HAP-1 (cell line): Measurements from ENCODE around the gene PPP2R3B.
"Not testable (repeated sequence)": the region's sequence is repeated elsewhere in the genome, so short reads cannot be mapped to it uniquely, and the experiment has no call there.

ENCODE experiments used
- DNase-seq, 2 experiments: peaks; one replicate each; pipeline ENCODE4 v3.0.0-alpha.2; 2016 to 2020; ENCODE audit warnings: low spot score in 2 of 2
- H3K27me3 ChIP-seq: fragments of 250-450 bp; sonication (Bioruptor Pico); 2 replicates; pipeline ENCODE4 v1.5.1; 2020; ENCODE audit warnings: low read depth, mild to moderate bottlenecking, moderate library complexity
- H3K36me3 ChIP-seq: fragments of 250-450 bp; sonication (Bioruptor Pico); replicated peaks from 2 replicates; pipeline ENCODE4 v1.5.1; 2020; ENCODE audit warnings: mild to moderate bottlenecking
- H3K4me1 ChIP-seq: fragments of 250-450 bp; sonication (Bioruptor Pico); 2 replicates; pipeline ENCODE4 v1.5.1; 2020; ENCODE audit warnings: mild to moderate bottlenecking
- H3K4me3 ChIP-seq: fragments of 250-450 bp; sonication (Bioruptor Pico); 2 replicates; pipeline ENCODE4 v1.5.1; 2020; ENCODE audit warnings: mild to moderate bottlenecking, moderate library complexity
- H3K9me3 ChIP-seq: fragments of 250-450 bp; sonication (Bioruptor Pico); 2 replicates; pipeline ENCODE4 v1.5.1; 2020; ENCODE audit warnings: mild to moderate bottlenecking, moderate library complexity
- in situ Hi-C: fragments of 300-500 bp; cut with MboI; formaldehyde crosslinking; loops from 3 replicates; pipeline ENCODE4 v1.14.3; 2020; ENCODE audit warnings: low sequenced_read_pairs, inconsistent platforms, mixed read lengths

The PPP2R3B gene

DNA sequence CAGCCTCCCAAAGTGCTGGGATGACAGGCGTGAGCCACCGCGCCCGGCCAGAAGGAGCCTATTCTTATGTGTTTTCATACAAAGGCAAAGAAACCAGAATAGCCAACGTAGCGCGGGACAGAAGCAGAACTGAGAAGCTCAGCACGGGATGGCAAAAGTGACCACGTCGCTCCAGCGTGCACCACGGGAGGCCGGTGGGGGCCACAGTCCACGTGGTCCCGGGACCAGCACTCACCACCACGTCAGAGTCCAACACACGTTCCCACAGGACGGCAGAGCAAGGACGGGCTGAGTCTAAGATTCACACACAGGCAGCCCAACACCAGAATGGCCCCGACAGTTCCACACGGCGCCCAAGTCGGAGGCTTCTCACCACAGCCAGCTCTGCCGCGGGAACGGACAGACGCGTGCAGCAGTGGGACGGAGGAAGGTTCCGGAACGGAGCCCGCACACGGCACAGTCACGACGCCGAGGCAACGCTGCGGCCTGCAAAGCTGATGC lies 49.3 kb downstream of the PPP2R3B start:
- Histone ChIP-seq H3K27me3 (no peaks in the 10 kb centered on the region), H3K4me3 (no peak overlapping the region), H3K9me3 (no peaks in the 10 kb centered on the region), H3K36me3 (peaks cover 17% of the 10 kb centered on the region; the same call in 1 of the 2 replicates), H3K4me1 (no peaks in the 10 kb centered on the region)
- DNase-seq: no peak
- in situ Hi-C loops: no loop called here

DNA sequence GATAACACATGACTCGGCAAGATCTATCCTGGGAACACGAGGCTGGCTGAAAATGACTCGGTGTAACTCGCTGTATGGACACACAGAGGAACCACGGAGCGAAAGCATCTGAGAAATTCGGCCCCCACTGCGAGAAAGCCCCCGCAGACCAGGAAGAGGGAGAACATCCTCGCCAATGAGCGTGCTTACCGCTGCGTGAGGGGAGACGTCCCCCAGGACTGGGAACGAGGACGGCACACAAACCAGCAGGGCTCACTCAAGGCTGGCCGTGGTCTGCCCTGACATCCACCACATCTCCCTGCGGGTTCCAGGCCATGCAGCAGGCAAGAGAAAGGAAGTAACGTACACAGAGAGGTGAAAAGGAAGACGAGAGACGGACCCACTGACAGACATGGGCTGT lies 50.5 kb downstream of the PPP2R3B start:
- Histone ChIP-seq H3K27me3 (no peaks in the 10 kb centered on the region), H3K4me3 (no peak overlapping the region), H3K9me3 (no peaks in the 10 kb centered on the region), H3K36me3 (peaks cover 17% of the 10 kb centered on the region; the same call in 1 of the 2 replicates), H3K4me1 (no peaks in the 10 kb centered on the region)
- DNase-seq: no peak
- in situ Hi-C loops: no loop called here

DNA sequence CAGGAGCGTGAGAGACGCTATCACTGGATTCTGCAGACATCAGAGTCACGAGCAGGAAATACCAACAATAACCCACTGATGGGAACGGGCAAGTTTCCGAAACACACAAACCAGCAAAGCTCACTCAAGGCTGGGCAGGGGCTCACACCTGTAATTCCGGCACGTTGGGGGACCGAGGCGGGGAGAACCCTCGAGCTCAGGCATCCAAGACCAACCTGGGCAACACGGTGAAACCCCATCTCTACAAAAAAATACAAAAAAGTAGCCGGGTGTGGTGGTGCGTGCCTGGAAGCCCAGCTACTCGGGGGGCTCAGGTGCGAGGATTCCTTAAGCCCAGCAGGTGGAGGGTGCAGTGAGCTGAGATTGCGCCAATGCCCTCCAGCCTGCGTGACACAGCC lies 51.0 kb downstream of the PPP2R3B start:
- in situ Hi-C loops: no loop called here
- H3K9me3 ChIP-seq: no peaks in the 10 kb centered on the region
- no peaks in the 10 kb centered on the region for H3K27me3 ChIP-seq
- peaks cover 17% of the 10 kb centered on the region; the same call in 1 of the 2 replicates for H3K36me3 ChIP-seq
- H3K4me3 ChIP-seq: no peak overlapping the region
- no peak for DNase-seq
- H3K4me1 ChIP-seq: no peaks in the 10 kb centered on the region

DNA sequence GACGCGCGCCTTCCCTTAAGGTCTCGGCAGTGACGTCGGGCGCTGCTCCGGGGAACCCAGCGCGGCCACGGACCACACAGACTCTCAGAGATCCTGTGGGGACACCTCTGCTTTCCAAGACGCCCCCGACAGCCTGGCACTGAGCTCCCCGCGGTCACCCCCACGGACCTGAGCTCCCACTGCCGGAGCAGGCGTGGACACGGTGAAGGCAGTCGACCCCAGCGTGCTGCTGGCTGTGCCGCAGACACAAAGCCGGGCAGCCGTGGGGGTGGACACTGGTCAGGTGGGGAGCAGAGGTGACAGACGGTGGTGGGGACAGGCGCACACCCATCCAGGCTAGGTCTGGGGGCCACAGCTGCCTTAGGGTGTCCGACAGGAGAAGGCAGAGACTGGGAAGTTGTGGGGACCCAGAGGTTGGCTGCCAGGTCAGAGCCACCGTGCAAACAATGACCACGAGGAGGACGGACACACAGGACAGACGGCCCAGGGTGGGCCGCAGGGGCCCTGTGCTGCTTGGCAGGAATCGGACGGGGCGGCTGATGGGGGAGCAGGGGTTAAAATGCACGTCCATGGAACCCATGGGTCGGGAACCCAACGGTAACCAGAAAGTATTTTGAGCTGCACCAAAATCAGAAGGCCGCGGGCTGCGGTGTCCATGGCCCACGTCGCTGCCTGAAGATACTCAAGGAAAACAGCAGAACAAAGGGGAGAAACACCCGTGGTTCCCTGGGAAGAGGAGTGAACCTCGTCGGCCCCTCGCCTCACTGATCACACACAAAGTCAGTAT lies 51.5 kb downstream of the PPP2R3B start:
- peaks cover 17% of the 10 kb centered on the region; the same call in 1 of the 2 replicates for H3K36me3 ChIP-seq
- no peaks in the 10 kb centered on the region for H3K9me3 ChIP-seq

DNA sequence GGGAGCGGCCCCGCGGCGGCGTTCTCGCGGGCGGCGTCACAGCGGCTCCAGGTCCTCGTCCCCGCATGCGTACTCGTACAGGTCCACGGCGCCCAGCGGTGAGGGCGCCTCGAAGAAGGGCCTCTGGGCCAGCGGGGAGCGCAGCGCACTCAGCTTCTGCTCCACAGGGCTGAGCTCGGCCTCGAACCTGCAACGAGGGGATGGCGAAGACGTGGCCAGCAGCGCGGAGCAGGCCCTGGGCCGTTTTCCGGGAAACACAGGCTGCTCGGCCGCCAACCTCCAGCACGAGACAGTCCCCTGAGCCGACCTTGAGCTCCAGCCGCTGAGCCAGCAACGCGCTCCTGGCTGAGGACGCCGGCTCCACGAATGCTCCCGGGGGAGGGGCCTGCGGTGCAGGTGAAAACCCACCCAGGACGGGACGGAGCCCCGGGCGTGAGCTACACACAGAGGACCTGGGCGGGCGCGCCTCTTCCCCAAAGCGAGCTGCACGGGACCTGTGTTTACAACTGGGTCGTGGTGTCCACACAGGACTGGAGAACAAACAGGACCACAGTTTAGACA lies 52.3 kb downstream of the PPP2R3B start:
- in situ Hi-C loops: no loop called here
- DNase-seq: no peak
- no peaks in the 10 kb centered on the region for H3K4me1 ChIP-seq
- H3K27me3 ChIP-seq: no peaks in the 10 kb centered on the region
- H3K36me3 ChIP-seq: peaks cover 17% of the 10 kb centered on the region; the same call in 1 of the 2 replicates
- H3K4me3 ChIP-seq: no peak overlapping the region
- H3K9me3 ChIP-seq: no peaks in the 10 kb centered on the region

More for the DNA sequence above, 51.5 kb downstream of the PPP2R3B start:
- Histone ChIP-seq H3K4me1 (no peaks in the 10 kb centered on the region), H3K27me3 (no peaks in the 10 kb centered on the region), H3K4me3 (no peak overlapping the region)
- in situ Hi-C loops: no loop called here
- DNase-seq: no peak

DNA sequence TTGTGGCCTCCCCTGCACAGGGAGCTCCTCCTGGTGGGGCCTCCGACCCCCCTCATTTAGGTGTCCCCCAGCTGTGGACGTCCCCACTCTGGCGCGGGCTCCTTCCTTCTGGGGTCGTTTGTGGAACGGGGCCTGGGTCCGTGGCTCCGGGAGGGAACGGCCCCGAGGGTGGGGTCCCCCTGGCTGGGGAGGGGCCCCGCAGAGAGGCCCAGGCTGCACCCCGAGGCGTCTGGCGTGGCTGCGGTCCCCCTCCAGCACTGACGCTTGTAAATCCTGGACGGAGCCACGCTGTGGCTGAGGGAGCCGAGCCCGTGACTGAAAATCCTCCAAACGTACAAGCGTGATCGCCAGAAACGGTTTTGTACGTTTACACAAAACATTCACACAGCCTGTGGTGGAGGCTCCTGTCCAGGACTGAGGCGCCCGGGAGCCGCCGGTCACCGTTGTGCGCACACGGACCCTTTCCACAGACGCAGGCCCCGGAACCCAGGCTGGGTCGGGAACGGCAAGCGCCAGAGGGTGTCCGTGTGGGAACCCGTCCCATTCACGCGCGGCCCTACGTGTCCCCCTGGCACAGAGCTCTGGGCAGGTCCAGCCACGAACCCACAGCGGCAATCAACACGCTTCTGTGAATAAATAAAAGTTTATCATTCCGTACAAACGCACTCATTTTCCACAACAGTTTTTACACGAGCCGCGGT lies 52.9 kb downstream of the PPP2R3B start:
- no peaks in the 10 kb centered on the region for H3K27me3 ChIP-seq
- H3K4me3 ChIP-seq: no peak overlapping the region
- peaks cover 14% of the 10 kb centered on the region; the same call in 1 of the 2 replicates for H3K36me3 ChIP-seq
- no peak for DNase-seq
- no peaks in the 10 kb centered on the region for H3K4me1 ChIP-seq
- in situ Hi-C loops: no loop called here
- H3K9me3 ChIP-seq: no peaks in the 10 kb centered on the region

DNA sequence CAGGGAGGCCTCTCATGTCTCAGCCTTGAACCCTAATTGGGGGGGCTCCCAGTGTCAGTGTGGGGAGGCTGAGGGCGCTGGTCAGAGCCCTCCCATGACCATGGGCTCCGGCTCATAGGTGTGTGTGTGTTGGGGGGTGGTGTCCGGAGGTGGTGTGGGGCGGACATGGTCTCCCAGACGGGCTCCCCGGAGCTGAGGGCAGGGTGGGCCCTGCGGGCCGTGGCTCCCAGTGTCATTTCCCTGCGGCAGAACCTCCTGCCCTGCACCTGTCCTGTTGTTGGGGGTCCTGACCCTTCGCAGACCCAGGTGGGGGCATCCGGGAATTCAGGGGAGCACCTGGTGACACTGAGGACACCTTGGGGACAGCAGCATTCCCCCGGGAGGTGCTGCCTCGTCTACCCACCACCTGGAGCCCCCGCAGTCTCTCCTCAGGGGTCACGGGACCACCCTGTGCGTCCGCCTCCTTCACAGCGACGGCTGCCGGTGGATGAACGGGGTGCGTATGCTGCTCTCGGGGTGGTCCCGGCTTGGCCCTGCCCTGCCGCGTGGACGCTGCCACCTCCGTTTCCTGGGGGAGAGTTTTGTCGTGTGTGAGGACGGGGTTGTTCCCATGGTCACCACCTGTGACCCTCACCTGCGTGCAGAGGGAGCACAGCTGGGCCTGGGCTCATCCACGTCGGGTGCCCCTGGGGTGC lies 53.6 kb downstream of the PPP2R3B start:
- H3K36me3 ChIP-seq: 0 out of 2 replicates have a peak, but pooled peaks cover 11% of the 10 kb centered on the region
- H3K4me1 ChIP-seq: no peaks in the 10 kb centered on the region
- in situ Hi-C loops: no loop called here
- DNase-seq: no peak
- no peaks in the 10 kb centered on the region for H3K9me3 ChIP-seq
- no peaks in the 10 kb centered on the region for H3K27me3 ChIP-seq
- no peak overlapping the region for H3K4me3 ChIP-seq

DNA sequence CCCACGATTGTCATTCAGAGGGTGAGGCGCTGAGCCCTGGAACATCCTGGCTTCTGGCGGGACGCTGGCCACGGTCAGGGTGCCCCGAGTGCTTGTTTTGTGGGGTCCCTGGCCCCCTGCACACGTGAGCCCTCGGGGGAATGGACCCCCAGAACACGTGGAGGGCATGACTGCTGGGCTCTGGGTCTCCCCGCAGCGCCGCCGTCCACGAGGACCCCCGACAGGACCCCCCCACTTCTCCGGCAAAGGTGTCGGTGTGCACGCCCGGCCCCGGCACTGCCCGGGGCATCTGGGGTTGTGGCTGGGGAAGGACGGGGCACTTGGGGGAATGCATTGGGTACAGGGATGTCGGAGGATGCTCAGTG lies 54.2 kb downstream of the PPP2R3B start:
- in situ Hi-C loops: no loop called here
- H3K9me3 ChIP-seq: no peaks in the 10 kb centered on the region
- H3K4me1 ChIP-seq: no peaks in the 10 kb centered on the region
- no peaks in the 10 kb centered on the region for H3K27me3 ChIP-seq
- H3K4me3 ChIP-seq: no peak overlapping the region
- no peak for DNase-seq
- H3K36me3 ChIP-seq: 0 out of 2 replicates have a peak, but pooled peaks cover 5% of the 10 kb centered on the region

DNA sequence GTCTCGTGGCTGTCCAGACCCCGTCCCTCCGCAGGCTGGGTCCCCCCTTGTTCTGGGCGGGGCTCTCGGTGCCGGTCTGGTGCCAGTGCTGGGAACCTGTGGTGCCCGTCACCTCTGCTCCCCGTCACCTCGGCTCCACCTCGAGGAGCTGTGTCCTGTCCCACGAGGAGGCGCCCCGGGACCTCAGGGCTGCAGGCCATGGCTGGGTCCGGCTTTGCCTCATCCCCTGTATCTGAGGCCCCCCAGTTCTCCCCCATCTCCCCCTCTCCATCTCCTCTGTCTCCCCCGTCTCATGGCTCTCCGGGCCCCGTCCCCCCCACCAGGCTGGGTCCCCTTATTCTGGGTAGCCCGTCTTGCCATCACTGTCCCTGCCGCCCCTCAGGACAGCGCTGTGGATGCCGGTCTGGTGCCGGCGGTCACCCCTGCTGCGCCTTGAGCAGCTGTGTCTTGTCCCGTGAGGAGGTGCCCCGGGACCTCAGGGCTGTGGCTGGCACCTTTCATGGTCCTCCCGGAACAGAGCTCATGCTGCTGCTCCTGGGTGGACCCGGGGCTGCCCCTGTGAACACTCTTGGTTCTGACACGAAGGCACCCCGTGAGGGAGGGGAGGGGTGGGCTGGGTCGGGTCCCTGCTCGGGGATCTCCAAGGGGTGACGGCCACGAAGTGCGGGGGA lies 54.7 kb downstream of the PPP2R3B start:
- no peak overlapping the region for H3K4me3 ChIP-seq
- H3K4me1 ChIP-seq: no peaks in the 10 kb centered on the region
- no peak for DNase-seq
- in situ Hi-C loops: no loop called here
- H3K27me3 ChIP-seq: no peaks in the 10 kb centered on the region
- no peaks in the 10 kb centered on the region for H3K9me3 ChIP-seq
- H3K36me3 ChIP-seq: 0 out of 2 replicates have a peak, but pooled peaks cover 3% of the 10 kb centered on the region

DNA sequence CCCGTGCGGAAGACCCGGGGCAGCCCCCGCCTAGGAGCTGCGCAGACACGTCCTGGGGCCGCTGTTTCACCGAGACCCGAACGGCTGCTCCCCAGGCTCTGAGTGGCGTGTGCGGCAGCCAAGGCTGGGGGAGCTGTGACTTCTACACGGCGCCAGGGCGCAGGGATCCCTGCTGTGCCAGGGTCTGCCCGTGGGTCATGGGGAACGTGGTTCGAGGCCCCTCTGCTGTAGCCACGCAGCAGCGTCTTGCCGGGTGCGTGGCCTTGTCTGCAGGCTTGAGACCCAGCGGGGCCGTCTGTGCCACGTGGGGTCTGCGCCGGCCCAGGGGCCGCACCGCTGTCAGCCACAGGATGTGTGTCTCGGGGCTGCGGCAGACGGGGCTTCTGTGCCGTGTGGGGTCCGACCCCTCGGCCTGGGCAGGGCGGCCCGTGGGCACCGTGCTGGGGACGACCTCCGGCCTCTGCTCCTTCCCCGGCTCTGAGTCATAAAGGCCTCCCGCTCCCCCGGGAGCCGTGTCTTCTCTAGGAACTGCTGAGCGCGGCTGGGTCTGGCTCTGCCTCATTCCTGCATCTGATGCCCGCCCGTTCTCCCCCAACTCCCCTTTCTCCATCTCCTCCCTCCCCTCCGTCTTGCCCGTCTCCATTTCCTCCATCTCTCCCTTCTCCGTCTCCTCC lies 55.4 kb downstream of the PPP2R3B start:
- Histone ChIP-seq H3K9me3 (no peaks in the 10 kb centered on the region), H3K4me1 (no peaks in the 10 kb centered on the region), H3K4me3 (no peak overlapping the region), H3K27me3 (no peaks in the 10 kb centered on the region), H3K36me3 (0 out of 2 replicates have a peak, but pooled peaks cover 3% of the 10 kb centered on the region)
- no peak for DNase-seq
- in situ Hi-C loops: no loop called here

DNA sequence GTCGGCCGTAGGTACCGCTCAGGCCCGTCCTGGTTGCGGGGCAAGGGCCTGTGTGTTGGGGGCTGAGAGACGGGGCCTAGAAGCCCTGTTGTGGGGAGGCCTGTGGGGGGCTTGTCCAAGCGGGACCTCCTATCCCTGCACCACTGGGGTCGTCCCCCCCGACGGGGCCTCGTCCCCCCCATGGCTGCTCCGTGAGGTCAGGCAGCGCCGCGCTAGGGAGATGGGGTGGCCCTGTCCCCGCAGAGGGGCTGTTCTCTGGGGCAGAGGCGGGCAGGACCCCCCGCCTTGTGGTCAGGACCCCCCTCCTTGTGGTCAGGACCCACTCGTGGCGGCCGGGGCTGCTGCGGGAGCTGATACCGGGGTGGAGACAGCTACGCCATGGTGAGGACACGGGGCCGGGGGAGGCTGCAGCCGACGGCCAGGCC lies 56.0 kb downstream of the PPP2R3B start:
- in situ Hi-C loops: no loop called here
- Histone ChIP-seq H3K9me3 (no peaks in the 10 kb centered on the region), H3K36me3 (0 out of 2 replicates have a peak, but pooled peaks cover 3% of the 10 kb centered on the region), H3K27me3 (no peaks in the 10 kb centered on the region), H3K4me3 (no peak overlapping the region), H3K4me1 (no peaks in the 10 kb centered on the region)
- no peak for DNase-seq

DNA sequence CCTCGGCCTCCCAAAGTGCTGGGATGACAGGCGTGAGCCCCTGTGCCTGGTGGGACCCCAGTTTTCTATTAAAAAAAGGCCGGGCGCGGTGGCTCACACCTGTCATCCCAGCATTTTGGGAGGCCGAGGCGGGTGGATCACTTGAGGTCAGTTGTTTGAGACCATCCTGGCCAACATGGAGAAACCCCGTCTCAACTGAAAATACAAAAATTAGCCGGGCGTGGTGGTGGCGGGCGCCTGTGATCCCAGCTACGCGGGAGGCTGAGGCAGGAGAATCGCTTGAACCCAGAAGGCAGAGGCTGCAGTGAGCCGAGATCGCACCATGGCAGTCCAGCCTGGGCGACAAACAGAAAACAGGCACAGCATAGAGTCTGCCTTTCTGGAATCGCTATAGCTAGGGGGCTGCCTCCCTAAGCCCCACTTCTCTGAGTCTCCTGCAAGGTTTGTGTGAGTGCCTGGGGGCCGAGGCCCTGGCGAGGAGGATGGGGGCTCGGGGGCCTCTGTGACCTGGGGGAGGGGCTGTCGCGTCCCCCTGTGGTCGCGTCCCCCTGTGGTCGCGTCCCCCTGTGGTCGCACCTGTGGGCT lies 56.5 kb downstream of the PPP2R3B start:
- H3K4me3 ChIP-seq, H3K4me1 ChIP-seq, DNase-seq, H3K36me3 ChIP-seq, H3K27me3 ChIP-seq, H3K9me3 ChIP-seq, in situ Hi-C loops: not testable (repeated sequence)
